ENCODE results near the gene ADCY1.
"Not testable (repeated sequence)": the region's sequence is repeated elsewhere in the genome, so short reads cannot be mapped to it uniquely, and the experiment has no call there.

ADCY1 gene

DNA sequence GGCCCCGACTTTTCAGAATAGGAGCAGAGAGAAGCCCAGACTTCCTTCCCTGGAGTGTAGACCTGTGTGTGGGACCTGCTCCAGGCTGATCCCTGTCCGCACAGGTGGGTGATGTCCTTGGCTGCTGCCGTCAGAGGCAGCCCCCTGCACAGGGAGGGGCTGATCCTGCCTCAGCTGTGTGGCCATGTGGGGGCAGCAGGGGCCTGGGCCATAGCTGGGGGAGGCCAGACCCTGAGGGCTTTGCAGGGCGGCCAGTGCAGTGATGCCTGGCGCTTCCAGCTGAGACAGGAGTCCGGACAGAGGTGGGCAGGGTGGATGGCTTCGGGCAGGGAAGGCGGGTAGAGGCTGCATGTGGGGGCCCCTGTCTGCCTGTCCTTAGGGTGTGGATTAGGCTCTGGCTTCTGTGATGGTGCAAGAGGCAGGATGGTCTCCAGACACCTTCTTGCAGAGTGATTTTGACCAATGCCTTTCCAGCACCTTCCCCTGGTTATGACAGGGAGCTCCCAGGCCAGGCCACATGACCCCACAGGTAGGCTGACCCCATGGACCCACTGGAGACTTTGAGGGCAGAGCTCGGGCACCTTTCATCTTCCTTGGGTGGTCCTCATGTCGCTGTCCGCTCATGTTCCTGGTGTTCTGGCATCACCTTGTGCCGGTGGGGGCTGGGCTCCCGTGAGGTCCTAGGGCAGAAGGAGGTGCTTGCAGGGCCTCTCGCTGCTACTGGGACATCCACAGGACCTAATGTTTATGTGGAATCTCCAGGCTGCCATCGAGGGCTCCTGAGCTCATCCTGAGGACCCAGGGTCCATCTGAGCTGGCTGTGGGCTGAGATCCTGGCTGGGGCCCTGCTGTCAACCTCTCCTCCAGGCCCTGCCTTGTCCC, 141.5 kb downstream of the ADCY1 start:
- no peak for DNase-seq

DNA sequence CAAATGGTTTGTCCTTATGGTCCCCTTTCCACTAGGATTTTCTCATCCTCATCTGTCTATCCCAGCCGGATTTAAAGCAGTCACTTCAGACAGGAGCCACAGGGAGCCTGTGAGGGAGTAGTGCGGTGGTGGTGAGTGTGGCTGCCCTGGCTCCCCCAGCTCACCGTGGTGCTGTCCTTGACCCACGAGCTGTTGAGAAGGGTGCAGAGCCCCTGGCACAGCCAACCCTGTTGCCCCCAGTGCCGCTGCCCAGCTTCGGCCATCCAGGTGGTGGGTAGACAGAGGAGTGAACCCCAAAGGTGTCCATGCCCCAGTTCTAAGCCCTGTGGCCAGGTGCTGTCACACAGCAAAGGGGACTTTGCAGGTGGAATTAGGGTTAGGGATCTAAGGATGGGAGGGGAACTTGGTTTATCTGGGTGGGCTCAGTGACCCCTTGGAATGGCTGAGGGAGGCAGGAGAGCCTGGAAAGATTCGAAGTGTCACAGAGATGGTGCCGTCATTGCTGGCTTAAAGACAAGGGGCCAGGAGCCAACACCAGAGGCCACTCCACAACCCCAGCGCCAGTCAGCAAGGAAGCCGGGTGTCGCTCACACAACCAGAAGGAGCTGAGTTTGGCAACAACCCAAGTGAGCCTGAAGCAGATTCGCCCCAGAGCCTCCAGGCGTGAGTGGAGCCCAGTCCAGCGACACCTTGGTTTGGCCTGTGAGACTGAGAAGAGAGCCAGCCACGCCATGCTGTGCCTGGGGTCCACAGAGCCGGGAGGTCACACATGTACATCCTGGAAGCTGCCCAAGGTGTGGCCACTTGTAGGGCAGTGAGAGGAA, 142.4 kb downstream of the ADCY1 start:
- DNase-seq, result no peak

DNA sequence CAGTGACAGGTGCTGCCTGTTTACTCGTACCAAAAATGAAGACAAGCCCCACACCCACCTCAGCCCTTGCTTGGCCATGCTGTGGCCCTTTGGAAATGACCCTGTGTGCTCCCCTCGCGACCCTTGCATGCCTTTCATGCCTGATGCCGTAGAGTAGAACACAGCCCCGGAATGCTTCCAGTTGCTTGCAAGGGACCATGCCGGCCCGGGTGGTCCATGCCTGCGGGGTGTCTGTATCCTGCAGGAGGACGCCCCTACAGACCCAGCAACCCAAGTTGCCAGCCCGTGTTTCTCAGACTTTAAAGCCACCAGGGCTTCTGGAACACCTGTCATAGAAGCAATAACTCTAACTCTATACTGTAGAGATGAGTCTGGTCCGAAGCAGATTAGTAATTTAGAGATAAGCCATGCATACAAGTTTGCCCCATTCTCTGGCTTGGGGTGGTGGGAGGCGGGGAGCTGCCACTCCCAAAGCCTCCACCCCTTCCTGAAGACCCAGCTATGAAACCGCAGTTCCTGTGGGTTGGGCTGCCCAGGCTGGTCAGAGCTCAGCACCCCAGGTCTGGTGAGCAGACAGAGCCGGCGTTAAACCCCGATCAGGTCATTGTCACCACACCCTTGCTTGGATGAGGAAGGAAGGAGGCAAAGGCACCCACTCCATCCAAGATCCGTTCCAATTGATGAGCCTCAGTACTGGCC, 143.5 kb downstream of the ADCY1 start:
- DNase-seq, result no peak

GRCh38 chr7:45718464-45719330, 144.5 kb downstream of the ADCY1 start:
- no peak for DNase-seq

DNA sequence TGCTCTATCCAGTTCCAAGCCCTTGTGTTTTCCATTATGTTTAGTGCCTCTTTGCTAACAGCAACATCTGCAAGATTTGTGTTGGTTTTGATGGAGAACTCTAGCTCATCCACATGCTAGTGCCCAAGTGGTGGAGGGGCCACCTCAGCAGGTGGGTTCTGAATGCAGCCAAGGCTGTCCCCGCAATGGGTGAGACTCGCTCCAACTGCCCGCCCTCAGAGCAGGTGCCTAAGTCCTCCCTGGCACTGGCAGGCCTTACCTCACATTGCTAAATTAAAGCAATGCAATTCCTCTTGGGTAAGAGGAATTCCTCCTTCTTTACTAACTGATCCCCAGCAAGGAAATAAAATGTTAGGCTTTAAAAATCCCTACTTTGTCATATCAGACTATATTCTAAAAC, 146.8 kb downstream of the ADCY1 start:
- DNase-seq, result no peak

DNA sequence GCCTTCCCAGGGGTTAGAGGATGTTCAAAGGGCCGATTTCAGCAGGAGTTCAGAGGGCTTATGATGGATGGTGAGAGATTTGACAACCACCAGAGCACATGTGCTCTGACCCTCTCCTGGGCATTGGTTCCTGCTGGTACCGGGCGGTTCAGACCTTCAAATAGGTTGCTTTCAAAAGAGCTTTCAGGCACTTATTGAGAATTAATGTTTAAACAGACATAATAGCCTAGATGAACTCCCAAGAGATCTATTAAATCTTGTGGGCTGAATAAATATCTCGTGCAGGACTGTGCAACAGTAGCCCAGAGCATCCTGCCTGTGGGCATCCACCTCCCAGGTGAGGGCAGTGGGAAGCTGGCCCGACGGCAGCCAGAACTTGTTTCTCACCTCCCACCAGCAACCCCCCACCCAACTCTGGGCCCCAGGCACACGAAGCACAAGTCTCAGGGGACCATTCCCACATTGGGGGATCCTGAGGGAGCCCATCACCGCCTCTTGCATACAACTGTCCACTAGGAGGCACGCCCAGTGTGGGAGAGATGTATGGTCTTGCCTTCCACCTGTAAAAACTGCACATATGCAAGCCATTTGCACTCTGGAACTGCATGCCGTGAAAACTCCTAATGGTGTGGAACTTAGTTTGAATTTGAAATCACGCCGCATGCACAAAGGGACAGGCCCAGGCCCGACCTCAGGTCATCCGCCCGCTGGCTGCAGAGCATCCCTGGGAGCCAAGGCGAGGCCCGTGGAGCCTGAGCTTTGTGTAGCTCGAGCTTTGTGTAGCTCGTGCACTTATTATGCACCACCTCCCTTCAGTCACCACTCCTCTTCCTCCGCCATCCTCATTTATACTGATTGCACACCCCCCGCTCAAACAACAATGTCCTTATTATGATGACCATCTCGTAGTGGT, 147.8 kb downstream of the ADCY1 start:
- no peak for DNase-seq

DNA sequence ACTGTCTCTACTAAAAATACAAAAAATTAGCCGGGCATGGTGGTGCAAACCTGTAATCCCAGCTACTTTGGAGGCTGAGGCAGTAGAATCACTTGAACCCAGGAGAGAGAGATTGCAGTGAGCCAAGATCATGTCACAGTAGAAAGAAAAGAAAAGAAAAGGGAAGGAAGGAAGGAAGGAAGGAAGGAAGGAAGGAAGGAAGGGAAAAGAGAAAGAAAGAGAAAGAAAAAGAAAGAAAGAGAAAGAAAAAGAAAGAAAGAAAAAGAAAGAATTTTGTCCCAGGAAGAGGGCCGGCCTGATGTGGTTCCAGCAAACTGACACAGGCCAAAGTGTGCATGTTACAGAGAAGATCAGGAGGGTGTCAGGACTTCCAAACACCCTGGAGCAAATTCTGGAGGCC, 151.1 kb downstream of the ADCY1 start:
- DNase-seq, result not testable (repeated sequence)

DNA sequence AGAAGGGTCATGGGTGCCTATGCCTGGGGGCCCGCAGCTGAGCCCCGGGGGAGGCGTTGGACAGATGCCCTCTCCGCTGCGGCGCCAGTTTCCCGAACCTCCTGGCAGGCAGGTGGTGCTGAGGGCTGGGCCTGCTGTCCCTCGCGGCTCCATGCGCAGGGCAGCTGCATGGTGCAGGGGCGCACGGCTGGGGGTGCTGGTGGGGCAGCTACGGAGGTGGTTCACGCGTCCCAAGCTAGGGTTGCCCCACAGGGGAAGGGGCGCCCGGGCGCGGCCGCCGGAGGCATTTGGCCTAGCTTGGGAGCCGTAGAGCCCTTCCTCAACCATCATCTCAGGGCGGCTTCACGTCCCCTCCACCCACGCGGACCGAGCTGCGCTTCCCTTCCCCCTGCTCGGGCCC, 152.7 kb downstream of the ADCY1 start:
- DNase-seq, result no peak

GRCh38 chr7:45731692-45732443, 157.7 kb downstream of the ADCY1 start:
- DNase-seq, result not testable (repeated sequence)

- DNase-seq, result not testable (repeated sequence)
Measured at GRCh38 chr7:45738920-45739319, 164.8 kb downstream of the ADCY1 start.

DNA sequence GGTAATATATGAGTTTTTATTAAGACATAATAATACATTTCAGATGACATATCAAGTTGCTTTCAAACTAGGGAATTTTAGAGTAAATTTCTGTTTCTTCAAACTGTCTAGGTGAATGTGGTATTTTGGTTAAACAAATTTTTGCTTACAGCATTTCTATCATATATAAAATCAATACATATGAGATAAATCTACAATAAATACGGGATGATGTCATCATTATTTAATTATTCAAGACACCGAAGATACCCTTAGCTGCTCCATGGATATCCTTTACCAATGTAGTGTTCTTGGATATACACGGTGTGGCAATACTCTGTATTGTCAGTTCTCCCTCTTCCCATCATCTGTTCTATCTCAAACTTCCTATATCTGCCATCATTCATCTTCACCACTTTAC, 166.4 kb downstream of the ADCY1 start:
- DNase-seq, result not testable (repeated sequence)

DNA sequence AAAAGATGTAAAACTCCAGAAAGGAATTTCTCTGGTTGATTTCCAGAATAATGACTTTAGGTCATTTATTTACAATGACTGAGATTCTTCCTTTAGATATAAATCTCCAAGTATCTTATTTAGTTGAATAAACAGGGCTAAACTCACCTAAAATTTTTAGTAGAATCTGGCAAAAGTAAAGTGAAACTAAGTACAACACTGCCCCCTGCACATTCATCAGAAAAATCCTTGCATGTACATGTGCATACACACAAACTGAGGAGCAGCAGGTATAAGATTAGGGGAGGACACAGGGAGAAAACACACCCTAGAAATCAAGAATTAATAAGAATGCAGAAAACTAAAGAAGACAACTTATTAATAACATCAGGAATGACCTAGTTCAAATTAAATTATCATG, 174.8 kb downstream of the ADCY1 start:
- not testable (repeated sequence) for DNase-seq

GRCh38 chr7:45751352-45751751, 177.2 kb downstream of the ADCY1 start:
- not testable (repeated sequence) for DNase-seq

DNA sequence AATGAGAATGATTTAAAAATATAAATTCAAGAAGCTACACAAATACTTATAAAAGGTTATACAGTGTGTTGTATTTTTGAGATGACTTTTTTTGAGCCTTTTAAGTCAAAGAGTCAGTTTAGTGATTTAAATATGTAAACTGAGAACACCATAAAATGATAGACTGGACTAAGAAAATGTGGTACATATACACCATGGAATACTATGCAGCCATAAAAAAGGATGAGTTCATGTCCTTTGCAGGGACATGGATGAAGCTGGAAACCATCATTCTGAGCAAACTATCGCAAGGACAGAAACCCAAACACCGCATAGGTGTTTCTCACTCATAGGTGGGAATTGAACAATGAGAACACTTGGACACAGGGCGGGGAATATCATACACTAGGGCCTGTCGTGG, 182.2 kb downstream of the ADCY1 start:
- DNase-seq, result not testable (repeated sequence)

- DNase-seq, result not testable (repeated sequence)
Measured at GRCh38 chr7:45756757-45757156, 182.6 kb downstream of the ADCY1 start.

- not testable (repeated sequence) for DNase-seq
Measured at GRCh38 chr7:45759464-45759863, 185.3 kb downstream of the ADCY1 start.

DNA sequence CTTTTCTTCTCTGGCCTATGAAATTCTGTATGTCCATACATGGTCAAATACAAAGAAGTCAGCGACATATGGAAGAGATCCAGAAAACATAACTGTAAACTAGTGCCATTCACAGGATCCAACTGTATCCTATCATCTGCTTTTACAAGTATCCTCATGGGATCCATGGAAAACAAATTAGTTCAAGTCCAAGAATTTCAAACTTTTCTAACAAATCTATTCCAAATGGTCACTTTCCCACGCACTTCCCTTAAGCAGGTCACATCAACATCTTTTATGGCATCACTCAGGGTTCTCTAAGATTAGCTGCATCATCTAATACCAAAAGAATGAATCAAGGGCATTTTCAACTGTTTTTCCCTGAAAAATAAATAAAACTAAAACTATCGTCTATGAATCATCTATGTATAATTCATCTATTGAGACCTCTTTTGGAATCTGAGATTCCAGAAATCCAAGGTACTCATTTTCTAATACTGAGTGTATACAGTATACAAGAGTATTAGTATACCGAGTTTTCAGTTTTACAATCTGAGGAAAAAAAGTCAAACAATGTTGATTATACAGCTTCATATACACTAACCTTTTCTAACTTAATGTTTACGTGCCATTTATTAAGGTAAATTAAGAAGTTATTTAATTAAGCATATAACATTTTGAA, 187.5 kb downstream of the ADCY1 start:
- peak; percentile 20 for DNase-seq

DNA sequence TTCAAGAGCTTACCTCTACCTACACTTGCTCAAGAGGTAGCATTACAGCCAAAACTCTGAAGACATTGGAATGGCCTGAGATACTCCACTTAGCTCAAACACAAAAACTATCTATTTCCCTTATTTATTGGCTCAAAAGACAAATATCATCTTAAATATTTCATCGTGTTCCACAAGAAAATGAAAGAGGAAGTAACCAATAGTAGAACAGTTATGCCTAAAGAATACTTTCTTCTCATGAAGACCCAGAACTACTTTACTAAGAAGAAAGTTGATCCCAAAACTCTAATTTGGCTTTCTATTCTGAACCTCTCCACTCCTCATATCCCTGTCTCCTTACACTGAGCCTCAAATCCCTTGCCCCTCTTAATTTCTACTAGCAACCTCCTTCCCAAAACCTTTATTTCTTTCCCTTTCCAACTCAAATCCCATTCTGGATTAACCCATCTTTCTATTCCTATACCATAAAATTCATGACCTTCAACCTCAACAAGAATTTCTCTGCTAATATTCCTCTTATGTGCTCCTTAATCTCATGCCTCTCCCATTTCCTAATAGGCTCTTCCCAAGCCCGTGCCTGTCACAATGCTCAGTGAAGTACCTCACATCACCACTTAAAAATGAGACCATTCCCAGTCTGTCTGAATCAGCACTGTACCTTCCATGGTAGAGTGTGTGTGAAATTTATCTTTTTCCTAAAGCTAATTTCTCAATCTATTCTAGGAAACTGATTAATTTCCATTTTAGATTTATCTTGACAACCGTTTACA, 188.2 kb downstream of the ADCY1 start:
- not testable (repeated sequence) for DNase-seq

Data from kidney glomerular epithelial cell (primary cell).